Cerebellar nuclear complex (tissue), 1 donor: Measurements from ENCODE around the gene CERS1.
"Not testable (repeated sequence)": the region's sequence is repeated elsewhere in the genome, so short reads cannot be mapped to it uniquely, and the experiment has no call there.

Source experiments
- DNase-seq, 2 experiments: peaks; one replicate each; lab custom pipeline; 2025; lab: John Stamatoyannopoulos, UW

The CERS1 gene

DNA sequence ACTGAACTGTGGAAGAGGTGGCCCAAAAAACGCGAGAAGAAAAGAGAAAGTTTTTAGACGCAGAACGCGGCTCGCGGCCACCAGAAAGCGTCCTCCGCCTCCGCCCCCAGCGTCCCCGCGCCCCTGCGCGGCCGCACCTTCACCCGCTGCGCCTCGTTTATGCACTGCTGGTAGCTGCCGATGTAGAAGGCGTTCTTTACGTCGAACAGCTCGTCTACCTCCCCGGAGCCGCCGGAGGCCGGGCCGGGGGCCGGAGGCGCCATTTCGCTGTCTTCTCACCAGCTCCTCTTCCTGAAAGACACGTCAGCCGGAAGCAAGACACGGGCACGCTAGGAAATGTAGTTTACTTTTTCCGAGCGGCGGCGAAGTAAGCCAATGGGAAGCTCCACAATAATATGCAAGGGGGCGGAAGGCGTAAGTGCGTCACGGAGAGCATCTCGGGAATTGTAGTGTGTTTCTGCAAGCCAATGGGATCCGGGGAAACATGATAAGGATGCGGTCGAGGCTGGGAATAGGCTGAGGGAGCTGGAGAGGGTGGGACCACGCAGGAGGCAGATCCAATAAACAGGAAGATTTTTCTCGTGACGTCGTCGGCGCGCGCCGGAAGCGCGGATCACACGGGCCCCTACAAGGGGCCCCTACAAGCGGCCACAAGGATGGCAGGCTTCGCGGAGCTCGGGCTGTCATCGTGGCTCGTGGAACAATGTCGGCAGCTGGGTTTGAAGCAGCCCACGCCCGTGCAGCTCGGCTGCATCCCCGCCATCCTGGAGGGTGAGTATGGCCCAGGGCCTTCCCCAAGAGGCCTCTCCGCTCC lies 23.3 kb upstream of the CERS1 start, which contains the start of the genes COPE and DDX49:
COPE (minus strand) TSS at position 302 of the 814 bp plus-strand sequence; CDS start at position 263, 39 bp downstream.
DDX49 (plus strand) TSS at position 630 of the 814 bp plus-strand sequence; CDS start at position 657, 27 bp downstream.
- peak; percentile 97 to 99 for DNase-seq

DNA sequence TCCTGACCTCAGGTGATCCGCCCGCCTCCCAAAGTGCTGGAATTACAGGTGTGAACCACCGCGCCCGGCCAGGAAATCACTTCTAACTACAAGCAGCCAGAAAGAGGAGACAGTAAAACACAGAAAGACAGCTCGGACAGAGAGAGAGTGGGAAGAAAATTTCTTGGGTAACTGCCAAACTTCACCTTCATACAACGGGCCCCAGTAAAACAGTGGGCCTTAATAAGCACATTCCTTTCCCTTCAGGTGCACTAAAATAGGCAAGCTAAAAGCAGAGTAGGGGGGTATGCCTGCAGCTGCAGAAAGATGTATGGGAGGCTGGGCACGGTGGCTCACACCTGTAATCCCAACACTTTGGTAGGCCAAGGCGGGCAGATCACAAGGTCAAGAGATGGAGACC lies 21.6 kb upstream of the CERS1 start:
- DNase-seq, result not testable (repeated sequence)

DNA sequence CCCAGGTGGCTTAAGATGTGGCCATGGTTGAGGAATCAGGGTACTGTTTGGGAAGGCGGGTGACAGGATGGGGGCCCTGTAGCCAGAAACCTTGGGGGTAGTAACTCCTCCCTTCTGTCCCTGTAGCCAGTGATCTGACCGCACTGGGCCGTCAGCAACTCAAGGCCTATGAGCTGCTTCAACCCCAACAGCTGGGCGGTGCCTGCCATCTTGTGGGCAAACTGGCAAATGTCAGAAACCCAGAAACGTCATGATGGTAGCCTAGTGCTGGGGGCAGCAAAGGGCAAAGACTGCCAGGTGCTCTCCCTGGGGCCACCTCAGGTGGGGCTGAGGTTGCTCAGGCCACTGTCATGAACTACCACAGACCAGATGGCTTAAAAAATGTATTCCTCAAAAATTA lies 19.7 kb upstream of the CERS1 start:
- DNase-seq, result no peak

DNA sequence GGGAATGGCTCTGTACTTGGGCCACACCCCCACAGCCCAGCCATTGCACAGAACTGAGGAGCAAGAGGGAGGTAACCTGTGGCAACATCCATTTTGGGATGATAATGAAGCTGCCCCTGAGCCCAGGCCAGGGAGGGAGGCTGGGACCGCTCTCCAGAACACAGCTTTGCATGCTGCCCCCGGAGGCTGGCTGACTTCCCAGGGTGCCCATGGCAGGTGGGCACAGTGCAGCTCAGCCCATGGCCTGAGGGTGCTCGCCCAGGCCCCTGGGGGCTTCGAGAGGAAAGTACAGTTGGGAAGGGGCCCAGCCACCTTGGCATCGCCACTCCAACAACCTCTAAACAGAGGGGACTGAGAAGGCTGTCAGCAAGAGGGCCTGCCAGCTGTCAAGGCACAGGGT lies 17.5 kb upstream of the CERS1 start:
- DNase-seq, result no peak

DNA sequence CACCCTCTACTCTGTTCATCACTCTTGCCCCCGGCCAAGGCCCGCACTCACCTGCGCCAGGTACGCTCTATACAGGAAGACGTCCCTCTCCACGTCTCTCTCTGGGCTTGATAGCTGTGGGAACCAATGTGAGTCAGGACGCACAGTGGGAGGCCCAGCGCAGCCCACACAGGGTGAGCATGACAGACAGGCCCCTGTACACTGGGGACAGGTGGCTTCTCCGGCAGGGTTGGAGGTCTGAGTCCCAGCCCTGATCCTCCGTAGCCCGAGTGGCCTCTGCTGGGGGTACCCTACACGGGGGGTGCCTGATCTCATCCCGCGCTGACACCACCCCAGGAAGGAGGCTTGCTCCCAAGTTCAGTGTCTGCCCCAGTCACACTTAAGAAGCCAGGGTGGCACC lies 17.0 kb upstream of the CERS1 start:
- DNase-seq, result no peak

DNA sequence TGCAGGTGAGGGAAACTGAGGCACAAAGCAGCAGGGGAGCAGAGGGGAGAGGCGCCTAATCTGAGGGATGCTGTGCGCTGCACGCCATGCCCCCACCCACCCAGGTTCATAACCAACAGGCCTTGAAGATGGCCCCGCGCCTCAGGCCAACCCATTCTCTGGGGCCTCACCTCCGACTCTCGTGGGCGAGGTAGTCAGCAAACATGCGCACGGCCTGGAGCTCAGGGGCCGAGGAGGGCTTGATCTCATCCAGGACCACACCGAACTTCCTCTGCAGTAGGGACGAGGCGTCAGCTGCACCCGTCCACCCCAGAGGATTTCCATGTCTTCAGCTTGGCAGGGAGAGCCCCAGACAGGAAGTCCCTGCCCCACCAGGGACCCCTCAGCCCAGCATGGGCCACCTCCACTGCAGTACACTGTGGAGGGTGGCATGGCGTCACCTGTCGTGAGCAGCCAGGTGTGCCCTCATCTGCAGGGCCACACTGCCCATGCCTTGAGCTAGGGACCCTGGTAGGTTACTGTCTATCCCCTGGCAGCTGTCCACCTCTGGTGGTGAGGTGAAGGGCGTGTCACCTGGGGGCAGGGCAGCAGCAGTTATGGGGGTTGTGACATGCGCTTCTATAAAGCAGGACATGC lies 15.0 kb upstream of the CERS1 start:
- no peak for DNase-seq

DNA sequence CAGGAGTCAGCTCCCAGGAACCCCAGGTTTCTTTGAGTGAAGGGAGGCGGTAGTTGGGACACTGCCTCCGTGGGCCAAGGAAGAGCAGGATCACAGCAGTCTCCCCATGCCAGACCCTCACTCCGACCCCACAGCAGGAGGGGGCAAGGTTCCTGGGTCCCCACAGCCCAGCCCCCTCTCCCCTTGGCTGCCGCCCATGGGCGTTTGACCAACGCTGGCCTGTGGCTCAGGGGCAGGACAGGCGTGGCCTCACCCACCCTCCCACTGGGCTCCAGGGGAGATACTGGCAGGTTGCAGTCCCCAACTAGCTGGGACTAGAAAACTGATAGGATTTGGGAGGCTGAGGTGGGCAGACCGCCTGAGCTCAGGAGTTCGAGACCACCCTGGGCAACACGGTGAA lies 14.1 kb upstream of the CERS1 start:
- DNase-seq, result no peak

DNA sequence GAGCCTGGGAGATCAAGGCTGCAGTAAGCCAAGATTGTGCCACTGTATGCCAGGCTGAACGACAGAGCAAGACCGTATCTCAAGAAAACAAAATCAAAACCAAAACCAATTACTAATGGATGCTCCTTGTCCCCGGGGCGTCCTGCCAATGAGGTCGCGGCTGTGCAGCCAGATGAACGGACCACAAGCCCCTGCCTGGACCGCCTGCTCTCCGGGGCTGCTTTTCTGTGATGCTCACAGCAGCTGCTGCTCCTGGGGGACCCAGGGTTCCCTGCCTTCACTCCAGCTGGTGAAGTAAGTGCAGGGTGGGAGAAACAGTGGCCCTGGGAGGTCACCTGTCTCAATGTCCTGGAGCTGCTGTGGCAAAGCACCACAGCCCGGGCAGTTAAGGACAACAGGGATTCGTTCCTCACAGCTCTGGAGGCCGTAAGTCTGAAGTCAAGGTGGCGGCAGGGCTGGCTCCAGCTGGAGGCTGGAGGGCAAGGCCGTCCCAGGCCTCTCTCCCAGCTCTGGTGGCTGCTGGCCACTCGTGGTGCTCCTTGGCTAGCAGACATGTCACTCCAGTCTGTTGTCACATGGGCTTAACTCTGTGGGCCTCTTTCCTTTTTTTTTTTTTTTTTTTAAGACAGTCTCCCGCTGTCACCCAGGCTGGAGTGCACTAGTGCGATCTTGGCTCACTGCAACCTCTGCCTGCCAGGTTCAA lies 13.1 kb upstream of the CERS1 start:
- no peak for DNase-seq

DNA sequence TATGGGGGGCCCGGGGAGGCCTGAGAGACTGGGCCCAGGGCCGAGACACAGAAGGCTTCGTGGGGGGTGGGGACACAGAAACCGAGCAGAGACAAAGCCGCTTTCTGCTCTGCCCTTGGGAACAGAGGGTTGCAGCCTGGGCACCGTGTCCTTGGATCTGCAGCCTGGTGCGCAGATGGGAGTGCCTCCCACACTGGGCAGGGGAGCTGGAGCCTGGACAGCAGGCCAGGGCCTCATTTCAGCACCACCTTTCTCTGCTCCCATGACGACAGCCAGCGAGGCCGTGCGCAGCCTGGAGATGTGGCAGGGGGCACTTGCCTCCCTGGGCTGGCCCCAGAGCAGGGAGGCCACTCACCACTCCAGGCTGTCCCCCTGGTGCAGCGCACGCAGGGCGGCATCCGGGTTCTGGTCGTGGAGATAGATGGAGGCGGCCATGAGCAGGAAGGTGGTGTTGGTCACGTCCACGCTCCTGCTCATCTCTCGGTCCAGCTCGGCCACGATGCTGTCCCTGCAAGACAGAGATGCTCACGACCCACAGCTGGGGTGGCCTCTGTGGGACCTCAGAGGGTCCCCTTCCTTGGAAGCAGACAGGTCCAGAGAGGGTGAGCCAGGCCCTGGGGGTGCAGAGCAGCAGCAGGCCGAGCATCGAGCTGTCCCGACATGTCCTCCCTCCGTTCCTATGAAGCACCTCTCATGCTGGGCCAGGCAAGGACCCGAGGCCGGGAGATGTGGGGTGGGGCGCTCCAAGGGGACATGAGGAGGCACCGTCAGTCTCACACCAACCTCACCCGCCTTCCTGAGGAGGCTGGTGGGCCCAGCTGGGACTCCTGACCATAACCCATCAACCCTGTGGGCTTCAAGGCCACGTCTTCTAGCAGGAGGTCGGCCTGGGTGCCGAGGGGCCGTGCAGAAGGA lies 10.9 kb upstream of the CERS1 start:
- DNase-seq, result no peak

DNA sequence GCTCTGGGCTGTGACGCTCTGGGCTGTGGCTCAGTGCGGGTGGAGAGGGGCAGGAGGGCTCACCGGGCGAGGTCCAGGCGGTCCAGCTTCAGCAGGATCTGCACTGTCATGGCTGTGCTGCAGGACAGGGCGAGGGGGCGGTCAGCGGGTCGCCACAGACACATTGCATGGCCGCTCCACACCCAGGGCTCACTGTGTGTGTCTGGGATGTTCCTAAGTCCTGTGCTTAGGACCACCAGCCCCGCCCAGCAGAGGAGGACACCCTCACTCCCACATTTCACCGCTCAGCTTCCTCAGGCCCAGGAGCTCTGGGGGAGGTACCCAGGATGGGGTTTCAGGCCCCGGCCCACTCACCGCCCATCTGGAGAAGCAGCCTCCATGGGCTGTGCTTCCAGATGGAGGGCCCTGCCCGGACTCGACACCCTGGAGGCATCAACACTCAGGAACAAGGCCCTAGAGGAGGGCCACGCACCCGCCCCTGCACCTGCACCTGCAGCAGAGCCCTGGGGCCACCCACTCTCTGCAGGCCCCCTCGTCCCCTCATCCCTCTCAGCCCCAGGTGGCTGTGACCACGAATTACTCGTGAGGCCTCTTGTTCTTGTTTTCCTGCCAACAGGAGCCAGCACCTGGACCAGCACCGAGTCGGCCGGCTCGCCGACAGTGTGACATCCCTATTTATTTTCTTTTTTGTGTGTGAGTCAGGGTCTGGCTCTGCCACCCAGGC lies 9.7 kb upstream of the CERS1 start:
- DNase-seq, result no peak

DNA sequence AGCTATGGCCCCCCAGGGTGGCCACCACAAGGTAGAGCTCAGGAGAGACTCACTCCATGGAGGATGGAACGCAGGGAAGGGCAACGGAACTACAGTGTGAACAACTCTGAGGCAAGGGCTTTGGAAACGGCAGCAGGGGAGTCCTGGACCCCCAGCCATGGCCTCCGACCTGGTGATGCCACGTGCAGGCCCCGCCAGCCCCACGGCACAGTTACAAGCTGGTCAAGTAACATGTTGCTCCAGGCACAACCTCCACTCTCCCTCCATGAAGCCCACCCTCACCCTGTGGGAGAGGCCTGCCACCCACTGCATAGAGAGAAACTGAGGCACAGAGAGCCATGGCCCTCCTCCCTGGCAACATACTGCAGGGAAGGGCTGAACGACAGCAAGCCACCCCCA lies 9.1 kb upstream of the CERS1 start:
- DNase-seq, result no peak

DNA sequence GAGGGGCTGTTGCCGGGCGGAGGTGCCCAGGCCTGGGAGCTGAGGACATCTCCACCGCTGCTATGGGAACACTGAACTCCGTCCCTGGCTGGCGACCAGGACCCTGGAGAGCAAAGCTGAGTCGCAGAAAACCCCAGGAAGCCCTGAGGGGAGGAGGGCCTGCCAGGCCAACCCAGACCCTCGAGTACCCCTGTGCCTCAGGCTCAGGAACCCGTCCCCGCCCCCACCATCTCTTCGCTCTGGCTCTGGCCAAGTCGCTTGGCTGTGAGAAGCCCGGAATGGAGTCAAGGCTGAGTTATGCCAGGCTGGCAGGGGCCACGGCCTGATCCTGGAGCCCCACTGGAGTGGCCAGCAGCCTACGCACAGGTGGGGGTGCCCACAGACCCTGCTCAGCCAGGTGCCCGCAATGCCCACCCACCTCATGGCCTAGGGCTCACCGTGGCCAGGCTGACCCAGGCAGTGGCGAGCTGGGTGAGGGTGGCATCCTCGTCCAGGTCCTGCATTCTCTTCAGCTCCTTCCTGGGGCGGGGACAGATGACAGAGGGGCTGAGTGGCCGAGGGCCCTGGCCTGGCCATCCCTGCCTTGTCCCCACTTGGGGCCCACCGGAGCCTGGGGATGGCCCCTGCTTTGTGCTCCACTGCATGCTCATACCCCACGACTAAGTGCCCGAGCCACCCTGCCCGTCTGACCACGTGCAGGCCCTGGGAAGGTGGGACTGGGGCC lies 8.5 kb upstream of the CERS1 start:
- DNase-seq, result no peak

DNA sequence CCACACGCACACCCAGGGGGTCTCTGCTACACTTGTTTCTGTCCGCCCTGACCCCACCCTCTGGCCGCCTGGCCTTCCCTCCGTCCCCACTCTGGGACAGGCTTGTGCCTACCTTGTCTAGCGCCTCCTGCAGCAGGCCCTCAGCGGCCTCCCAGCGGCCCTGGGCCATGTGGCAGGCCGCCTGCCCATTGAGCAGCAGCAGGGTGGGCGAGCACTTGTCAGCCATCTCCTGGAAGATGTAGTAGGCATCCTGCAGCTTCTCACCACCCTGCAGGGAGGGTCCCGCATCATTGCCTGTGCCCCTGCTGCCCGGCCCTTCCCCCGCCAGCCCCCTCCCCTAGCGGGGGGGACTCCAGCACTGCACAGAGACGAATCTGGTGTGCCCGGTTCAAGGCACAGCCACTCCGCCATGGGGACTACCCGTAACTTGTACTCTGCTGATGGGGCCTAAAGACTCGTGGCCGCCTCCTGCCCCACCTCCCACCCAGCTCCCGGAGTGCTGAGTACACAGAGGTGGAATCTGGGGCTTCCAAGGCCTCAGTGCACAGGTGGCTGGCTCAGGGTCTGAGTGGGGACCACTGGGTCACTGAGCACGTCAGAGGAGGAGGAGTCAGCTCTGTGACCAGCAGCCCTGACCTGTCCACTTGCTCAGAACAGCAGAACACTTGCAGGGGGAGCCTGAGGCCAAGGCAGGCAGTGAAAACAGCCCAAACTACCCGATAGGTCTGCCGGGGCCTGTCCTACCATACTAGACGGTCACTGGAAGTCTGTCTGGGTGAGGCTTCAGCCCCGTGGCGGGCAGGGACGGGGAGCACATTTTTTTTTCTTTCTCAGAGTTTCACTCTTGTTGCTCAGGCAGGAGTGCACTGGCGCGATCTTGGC lies 7.4 kb upstream of the CERS1 start:
- no peak for DNase-seq

DNA sequence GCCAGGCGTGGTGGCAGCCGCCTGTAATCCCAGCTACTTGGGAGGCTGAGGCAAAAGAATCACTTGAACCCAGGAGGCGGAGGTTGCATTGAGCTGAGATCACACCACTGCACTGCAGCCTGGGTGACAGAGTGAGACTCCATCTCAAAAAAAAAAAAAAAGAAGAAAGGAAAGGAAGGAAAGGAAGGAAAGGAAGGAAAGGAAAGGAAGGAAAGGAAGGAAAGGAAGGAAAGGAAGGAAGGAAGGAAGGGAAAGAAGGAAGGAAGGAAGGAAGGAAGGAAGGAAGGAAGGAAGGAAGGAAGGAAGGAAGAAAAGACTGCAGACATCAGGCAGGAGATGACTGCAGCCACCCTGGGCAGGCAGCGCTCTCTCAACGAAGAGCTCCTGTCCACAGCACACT lies 6.6 kb upstream of the CERS1 start:
- DNase-seq, result not testable (repeated sequence)

DNA sequence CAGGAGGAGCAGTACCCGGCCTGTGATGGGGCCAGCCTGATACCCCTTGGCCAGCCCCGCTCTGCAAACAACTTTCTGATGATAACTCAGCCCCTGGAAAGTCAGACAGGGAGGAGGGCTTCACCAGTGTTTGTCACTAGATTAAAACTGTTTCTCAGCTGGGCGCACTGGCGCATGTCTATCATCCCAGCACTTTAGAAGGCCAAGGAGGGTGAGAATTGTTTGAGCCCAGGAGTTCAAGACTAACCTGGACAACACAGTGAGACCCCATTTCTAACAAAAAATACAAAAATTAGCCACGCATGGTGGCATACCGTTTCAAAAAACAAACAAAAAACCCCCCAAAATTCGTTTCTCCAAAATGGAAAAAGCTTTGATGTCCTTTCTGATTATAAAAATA lies 5.5 kb upstream of the CERS1 start:
- DNase-seq, result no peak

DNA sequence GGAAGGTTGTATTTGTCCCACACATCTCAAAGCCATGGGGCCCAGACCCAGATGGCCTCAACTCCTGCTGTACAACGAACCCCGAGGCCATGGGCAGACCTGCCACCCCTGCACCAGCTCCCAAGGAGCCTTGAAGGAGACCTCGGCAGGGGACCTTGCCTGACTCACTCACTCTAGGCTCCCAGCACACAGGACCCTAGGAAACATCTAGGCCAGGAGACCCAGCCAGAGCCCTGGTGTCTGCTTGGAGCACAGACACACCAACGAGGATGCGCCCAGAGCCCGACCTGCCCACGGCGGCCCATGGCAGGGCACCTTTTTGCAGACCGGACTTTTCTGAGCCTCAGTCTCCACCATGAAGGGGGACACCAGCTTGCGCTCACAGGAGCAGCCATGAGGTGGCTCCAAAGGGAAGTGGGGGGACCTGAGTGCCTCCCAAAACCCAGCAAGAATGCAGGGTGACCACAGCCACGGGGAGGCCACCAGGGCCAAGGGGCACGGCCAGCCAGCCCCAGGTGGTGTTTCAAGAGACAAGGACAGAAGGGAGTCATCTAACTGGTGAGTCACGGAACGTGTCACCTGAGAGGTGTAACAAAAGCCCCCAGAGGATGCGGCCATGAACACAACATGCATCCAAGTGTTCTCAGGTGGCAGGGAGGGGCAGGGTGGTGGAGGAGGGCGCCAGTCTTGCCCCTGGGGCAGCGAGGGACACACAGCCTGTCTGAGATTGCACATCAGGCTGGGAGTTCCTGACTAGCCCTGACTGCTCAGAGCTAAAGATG lies 4.9 kb upstream of the CERS1 start:
- DNase-seq, result no peak

DNA sequence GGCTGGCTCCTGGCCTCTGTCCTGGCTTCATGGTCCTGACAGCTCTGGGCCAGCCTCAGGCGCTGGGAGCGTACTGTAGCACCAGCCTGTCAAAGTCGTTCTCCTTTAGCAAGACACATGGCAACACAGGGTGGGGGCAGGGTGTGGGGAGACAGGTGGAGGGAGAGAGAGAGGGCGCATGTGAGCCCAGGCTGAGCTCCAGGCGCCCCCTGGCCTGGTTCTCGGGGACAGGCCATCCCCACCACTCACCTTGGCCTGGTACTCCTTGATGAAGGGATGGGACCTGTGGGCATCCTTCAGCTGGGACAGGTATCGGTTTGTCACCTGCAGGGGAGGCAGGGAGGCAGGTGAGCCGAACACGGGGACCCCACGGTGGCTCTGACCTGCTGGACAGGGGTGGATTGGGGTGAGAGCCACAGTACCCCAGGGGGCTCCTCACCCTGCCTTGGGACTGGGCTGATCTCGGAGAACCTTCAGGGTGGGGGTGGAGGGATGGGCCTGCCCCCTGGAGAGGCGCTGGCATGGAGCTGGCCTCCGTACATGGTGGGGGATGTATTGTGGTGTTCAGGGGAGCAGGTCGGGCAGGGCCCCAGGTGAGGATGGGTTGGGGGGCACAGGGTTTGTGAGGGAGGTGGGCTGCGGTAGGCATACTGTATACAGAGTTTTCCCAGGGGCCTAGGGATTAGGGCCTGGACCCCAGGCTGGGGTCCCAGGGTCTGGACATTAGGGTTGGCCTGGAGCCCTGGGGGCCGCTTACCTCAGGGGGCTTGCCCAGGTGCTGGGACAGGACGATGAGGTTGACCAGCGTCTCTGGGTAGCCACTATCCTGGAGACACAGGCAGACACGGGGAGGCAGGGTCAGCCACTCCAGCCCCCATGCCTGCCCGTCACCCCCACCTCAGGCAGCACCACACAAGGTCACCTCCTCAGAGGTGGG lies 3.9 kb upstream of the CERS1 start:
- no peak for DNase-seq
